H1 (cell line): ENCODE results near the gene KCNH1. TPM values are rescaled to one million over a fixed set of nuclear protein-coding genes. Genes with fewer than 3 reads are reported as not detected.

ENCODE experiments used
- CBX5 ChIP-seq: fragments of 300-800, 300-1000 bp; sonication (generic); IDR thresholded peaks from 2 replicates; pipeline ENCODE4 v1.7.1; 2016; ENCODE audit warnings: antibody characterized with exemption, low read length, low read depth
- JUND ChIP-seq: IDR thresholded peaks from 2 replicates; pipeline ENCODE4 v1.6.1; 2011; ENCODE audit warnings: mild to moderate bottlenecking, improper control_type of control experiment, low read length
- RNF2 ChIP-seq: fragments of 200-900, 300-1000 bp; sonication (generic); IDR thresholded peaks from 2 replicates; pipeline ENCODE4 v1.7.1; 2016; ENCODE audit warnings: borderline replicate concordance, low read depth, mild to moderate bottlenecking, antibody characterized with exemption, low read length; ENCODE audit not compliant: poor library complexity, severe bottlenecking; ENCODE audit errors: missing control alignments
- SIN3A ChIP-seq, 2 experiments: IDR thresholded peaks in 1 of 2; conservative IDR thresholded peaks in 1 of 2; 2 replicates each; pipeline ENCODE4 v1.6.1; 2011 to 2012; ENCODE audit warnings: low read length in 2 of 2, improper control_type of control experiment in 1 of 2, low read depth in 1 of 2, mild to moderate bottlenecking in 1 of 2
- SIX5 ChIP-seq: IDR thresholded peaks from 2 replicates; pipeline ENCODE4 v1.6.1; 2011; ENCODE audit warnings: mild to moderate bottlenecking, low read depth, low read length
- polyA plus RNA-seq, 7 experiments: library from polyadenylated mRNA; depleted of rRNA in 3 of 7; stranded (reverse) in 5 of 7; unstranded in 2 of 7; fragments of >200 nt in 5 of 7; fragments of 200-250 nt in 2 of 7; gene quantifications; 1 replicate in 5 of 7; 2 replicates in 1 of 7; 4 replicates in 1 of 7; pipeline versions ENCODE4 v1.2.1 to v1.2.3, GENCODE V29; 2011 to 2013; ENCODE audit warnings: missing spikeins in 2 of 7, mixed read lengths in 2 of 7
- total RNA-seq: library from RNA; stranded (reverse); fragmentation: NEBNext Ultra II Directional; extraction: Animal tissue kit (Norgen Biotek cat#: 25700); gene quantifications from 2 replicates; pipeline ENCODE4 v1.2.1, GENCODE V29; 2021

The KCNH1 gene
- total and polyA plus RNA-seq, 2 of the 8 experiments (the other 6 are each of a cell fraction or from before 2014, with no cell fraction given) = 0.27 to 0.34 TPM

DNA sequence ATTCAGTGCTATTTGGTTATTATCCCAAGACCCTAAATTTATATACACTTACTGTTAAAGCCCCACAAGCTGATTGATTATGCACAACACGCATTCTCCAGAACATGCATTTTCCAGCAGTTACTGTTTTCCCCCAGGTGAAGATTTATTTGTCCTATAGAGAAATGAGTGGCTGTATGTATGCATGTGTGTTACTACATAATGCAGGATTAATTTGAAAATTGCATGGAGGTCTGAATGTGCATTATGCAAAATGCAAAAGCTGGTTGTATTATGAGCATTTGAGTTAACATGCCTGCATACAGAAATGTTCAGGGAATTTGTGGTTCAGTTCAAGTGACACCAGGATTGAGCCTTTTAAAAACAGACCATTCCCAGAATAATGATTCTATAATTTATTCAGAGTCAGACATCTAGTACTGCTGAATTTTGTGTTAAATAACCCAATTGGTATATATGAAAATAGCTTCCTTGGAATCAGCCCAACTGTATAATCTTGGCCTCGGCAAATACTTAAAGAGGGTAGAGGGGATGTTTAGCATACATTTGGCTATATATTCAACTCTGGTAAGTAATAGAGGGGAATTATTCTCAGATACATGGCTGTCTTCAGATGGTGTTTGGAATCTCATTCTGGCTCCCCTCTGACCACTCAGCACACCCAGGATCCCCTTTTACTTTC, 485.2 kb downstream of the KCNH1 start (continued):
- TF ChIP-seq SIX5 (no peak), CBX5 (no peak), JUND (no peak), SIN3A (conservative IDR thresholded peaks at IDR 0.05 in 1 of 2, IDR thresholded peaks at IDR 0.05 in 1 of 2; ENCODE audit: low read depth in 1 of 2, low read length in 2 of 2) (no peak), RNF2 (no peak)
